ENCODE data around the gene KATNB1.
"Not testable (repeated sequence)": the region's sequence is repeated elsewhere in the genome, so short reads cannot be mapped to it uniquely, and the experiment has no call there.

KATNB1 gene

DNA sequence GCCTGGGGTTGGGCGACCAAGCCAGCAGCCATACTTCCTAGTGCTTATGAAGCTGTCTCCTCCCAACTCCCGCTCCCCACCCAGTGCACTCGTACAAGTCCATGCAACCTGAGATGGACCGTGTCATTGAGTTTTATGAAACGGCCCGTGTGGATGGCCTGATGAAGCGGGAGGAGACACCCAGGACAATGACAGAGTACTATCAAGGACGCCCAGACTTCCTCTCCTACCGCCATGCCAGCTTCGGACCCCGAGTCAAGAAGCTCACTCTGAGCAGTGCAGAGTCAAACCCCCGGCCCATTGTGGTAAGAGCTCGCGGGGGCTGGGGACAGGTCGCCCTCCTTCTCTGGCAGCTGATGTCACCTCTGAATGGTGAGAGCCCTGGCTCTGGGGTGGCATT, 11.0 kb upstream of the KATNB1 start:
- DNase-seq (ENCODE audit: low read depth in 2 of 3, low spot score in 2 of 3) = no peak

GRCh38 chr16:57725151-57725550, 10.4 kb upstream of the KATNB1 start:
- DNase-seq (ENCODE audit: low read depth in 2 of 3, low spot score in 2 of 3) = no peak

- DNase-seq (ENCODE audit: low read depth in 2 of 3, low spot score in 2 of 3) = no peak
Measured at GRCh38 chr16:57725554-57725953, 10.0 kb upstream of the KATNB1 start.

- DNase-seq (ENCODE audit: low read depth in 2 of 3, low spot score in 2 of 3) = no peak
Measured at GRCh38 chr16:57725976-57726375, 9.6 kb upstream of the KATNB1 start.

- no peak for DNase-seq (ENCODE audit: low read depth in 2 of 3, low spot score in 2 of 3)
Measured at GRCh38 chr16:57726433-57726947, 9.1 kb upstream of the KATNB1 start.

GRCh38 chr16:57727610-57728009, 8.0 kb upstream of the KATNB1 start:
- no peak for DNase-seq (ENCODE audit: low read depth in 2 of 3, low spot score in 2 of 3)

DNA sequence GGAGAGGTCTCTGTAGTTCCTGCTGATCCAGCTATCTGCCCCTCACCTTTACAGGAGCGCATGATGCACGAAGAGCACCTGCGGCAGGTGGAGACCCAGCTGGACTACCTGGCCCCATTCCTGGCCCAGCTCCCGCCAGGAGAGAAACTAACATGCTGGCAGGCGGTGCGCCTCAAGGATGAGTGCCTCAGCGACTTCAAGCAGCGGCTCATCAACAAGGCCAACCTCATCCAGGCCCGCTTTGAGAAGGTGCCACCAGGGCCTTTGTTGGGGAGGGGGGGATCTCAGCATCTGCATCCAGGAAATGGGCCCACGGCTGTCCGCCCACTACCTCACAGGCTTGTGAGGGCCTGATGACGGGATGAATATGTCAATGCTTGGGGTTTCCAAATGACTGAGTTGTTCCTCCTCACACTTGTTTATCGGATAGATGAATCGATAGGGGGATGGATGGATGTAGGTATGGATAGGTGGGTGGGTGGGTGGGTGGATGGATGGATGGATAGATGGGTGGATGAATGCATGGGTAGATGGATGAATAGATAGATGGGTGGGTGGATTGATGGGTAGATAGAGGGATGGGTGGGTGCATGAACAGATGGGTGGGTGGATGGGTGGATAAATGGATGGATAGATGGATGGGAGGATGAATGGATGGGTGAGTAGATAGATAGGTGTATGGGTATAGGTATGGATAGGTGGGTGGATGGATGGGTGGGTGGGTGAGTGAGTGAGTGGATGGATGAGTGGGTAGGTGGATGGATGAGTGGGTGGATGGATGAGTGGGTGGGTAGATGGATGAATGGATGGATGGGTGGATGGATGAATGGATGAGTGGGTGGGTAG, 7.0 kb upstream of the KATNB1 start:
- DNase-seq (ENCODE audit: low read depth in 2 of 3, low spot score in 2 of 3) = no peak

GRCh38 chr16:57729182-57729484, 6.4 kb upstream of the KATNB1 start:
- DNase-seq (ENCODE audit: low read depth in 2 of 3, low spot score in 2 of 3) = no peak

DNA sequence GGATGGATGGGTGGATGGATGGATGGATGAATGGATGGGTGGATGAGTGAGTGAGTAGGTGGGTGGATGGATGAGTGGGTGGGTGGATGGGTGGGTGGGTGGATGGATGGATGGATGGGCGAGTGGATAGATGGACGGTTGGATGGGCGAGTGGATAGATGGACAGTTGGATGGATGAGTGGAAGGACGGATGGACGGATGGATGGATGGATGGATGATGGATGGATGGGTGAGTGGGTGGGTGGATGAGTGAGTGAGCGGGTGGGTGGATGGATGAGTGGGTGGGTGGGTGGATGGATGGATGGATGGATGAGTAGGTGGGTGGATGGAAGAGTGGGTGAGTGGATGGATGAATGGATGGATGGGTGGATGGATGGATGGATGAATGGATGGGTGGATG, 5.7 kb upstream of the KATNB1 start:
- not testable (repeated sequence) for DNase-seq (ENCODE audit: low read depth in 2 of 3, low spot score in 2 of 3)

GRCh38 chr16:57730771-57731730, 4.5 kb upstream of the KATNB1 start:
- DNase-seq (ENCODE audit: low read depth in 2 of 3, low spot score in 2 of 3) = no peak

DNA sequence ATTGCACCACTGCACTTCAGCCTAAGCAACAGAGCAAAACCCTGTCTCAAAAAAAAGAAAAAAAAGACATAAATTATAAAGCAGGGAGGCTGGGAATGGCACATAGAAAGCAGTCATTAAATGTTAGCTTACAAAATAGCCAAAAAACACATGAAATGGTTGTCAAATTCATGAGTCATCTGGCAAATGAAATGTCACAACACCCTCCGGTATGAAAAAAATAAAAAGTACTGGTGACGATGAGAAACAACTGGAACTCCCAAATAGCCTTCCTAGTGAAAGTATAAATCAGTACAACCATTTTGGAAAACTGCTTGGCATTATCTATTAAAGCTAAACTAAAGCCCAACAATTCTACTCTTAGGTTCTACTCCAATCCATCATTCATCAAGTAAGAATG, 3.5 kb upstream of the KATNB1 start:
- DNase-seq (ENCODE audit: low read depth in 2 of 3, low spot score in 2 of 3) = no peak

DNA sequence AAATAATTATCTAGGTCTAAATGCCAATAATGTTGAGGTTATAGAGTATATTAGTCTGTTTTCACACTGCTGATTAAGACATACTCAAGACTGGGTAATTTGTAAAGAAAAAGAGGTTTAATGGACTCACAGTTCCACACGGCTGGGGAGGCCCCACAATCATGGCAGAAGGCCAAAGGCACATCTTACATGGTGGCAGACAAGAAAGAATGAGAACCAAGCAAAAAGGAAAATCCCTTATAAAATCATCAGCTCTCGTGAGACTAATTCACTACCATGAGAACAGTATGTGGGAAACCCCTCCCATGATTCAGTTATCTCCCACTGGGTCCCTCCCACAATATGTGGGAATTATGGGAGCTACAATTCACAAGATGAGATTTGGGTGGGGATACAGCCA, 2.9 kb upstream of the KATNB1 start:
- DNase-seq (ENCODE audit: low read depth in 2 of 3, low spot score in 2 of 3) = no peak

- DNase-seq (ENCODE audit: low read depth in 2 of 3, low spot score in 2 of 3) = no peak
Measured at GRCh38 chr16:57734308-57734924, 1.2 kb upstream of the KATNB1 start.

DNA sequence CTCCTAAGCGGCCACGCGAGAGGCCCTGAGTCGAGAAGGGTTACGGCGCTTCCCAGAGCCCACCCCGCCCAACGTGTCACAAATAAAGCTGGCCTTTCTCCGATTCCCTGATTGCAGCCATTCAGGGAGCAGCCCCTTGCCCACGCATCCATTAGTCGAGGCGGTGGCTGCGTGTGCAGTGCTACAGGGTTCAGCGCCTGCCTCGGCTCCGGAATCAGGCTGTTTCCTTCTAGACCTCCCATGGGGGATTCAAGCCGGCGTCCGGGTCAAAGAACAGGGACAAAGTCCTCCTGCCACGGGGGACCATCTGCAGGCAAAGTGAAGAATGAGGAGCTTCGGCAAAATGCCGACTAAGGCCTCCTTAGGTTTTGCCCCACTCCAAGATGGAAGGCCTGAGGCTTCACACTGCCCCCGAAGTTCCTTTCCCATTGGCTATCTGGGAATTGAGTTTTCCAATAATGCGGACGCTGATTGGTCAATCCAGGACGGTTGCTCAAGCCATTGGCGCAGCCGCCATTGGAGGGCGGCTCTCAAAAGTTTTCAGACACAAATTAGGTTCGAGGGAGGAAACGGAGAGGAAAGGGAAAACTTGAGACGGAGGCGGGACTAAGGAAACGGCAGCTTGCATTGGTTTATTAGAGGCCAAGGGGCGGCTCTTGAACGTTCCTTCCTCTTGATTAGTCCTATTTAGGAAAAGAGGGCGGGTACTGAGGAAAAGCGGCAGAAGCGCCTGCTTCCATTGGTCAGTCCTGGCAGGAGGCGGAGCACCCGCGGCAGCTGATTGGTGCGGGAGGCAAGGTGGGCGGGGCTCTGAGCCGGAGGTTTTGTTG, 430 bp upstream of the KATNB1 start:
- DNase-seq (ENCODE audit: low read depth in 2 of 3, low spot score in 2 of 3) = peak; percentile 87 to 95 (median 93)

DNA sequence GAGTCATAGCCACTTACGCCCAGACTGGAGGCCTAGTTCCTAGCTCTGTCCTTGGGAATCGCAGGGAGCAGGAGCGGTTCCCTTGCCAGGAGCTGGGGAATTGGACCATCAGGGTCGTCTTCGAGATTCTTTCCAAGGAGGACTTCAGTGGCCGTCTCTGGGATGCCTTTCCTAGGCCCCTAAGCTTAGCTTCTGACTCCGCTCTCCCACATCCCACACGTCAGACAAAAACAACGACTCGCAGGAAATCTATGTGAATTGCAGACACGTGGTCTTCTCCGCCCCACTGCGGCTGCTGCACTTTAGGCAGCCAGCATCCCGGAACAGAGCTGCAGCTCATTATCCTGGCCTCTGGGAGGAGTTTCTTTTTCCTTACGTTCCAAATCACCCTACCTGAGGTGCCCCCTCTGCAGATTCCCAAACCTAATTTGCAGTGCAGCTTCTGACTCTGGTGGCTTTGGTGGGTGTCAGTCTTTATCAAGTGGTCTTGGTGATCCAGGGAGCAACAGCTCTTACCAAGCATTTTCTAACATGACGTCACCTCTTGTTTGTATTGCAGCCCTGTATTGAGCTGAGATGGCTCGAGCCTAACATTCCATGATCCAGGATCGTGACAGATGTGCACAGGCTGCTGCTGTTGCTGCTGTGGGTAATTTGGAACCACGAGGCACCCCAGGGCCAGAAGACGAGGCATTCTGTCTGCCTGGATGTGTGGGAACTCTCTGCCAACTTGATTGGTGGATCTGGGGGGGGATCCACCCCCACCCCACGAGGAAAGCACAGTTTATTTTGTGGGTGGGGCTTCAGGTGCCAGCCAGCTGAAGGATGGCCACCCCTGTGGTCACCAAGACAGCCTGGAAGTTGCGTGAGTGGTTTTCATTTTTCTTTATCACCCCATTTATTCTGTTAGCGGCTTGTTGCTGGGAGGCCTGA, 1.1 kb downstream of the KATNB1 start:
- DNase-seq (ENCODE audit: low read depth in 2 of 3, low spot score in 2 of 3) = no peak

GRCh38 chr16:57738844-57739243, 3.3 kb downstream of the KATNB1 start:
- DNase-seq (ENCODE audit: low read depth in 2 of 3, low spot score in 2 of 3) = no peak

GRCh38 chr16:57739756-57740422, 4.3 kb downstream of the KATNB1 start:
- no peak for DNase-seq (ENCODE audit: low read depth in 2 of 3, low spot score in 2 of 3)

DNA sequence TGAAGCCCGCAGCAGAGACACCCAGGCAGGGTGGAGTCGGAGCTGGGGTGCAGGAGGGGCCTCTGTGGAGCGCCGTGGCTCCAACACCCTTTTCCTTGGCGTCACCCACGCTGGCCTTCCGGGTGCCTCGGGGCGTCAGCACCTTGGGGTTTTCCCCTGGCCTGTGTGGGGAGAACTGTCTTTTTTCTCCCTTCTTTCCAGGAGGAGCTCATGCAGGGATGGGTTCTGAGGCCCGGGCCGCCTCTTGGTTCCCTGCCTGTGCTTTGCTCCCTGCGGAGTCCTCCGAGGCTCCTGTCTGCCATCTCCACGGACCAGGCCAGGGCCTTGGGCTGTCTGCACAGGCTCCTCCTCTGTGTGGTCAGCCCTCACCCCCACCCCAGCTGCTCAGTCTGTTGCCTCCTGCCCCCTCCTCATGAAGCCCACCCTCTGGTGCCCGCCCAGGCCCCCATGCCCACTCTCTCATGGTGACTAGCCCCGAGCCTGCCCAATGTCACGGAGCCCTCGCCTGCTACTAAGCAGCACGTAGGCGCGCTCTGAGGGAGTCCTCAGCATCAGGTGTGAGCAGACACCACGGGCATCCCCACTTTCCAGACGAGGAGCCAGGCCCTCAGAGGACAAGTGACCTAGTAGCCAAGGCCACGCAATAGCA, 5.0 kb downstream of the KATNB1 start:
- no peak for DNase-seq (ENCODE audit: low read depth in 2 of 3, low spot score in 2 of 3)
